ENCODE data around the gene RB1.
"Not testable (repeated sequence)": the region's sequence is repeated elsewhere in the genome, so short reads cannot be mapped to it uniquely, and the experiment has no call there.

The RB1 gene

GRCh38 chr13:48346583-48346982 is 43.0 kb downstream of the RB1 start:
- no peak for DNase-seq

GRCh38 chr13:48349525-48349924 is 46.0 kb downstream of the RB1 start:
- DNase-seq = no peak

GRCh38 chr13:48353590-48353989 is 50.0 kb downstream of the RB1 start:
- DNase-seq = no peak

- not testable (repeated sequence) for DNase-seq
Observed at GRCh38 chr13:48355524-48355923, 52.0 kb downstream of the RB1 start.

GRCh38 chr13:48356750-48357149 is 53.2 kb downstream of the RB1 start:
- DNase-seq = no peak

- no peak for DNase-seq
Observed at GRCh38 chr13:48369988-48370387, 66.4 kb downstream of the RB1 start.

- no peak for DNase-seq
Observed at GRCh38 chr13:48370815-48371214, 67.3 kb downstream of the RB1 start.

- DNase-seq = no peak
Observed at GRCh38 chr13:48377857-48378256, 74.3 kb downstream of the RB1 start.

- no peak for DNase-seq
Observed at GRCh38 chr13:48380581-48380980, 77.0 kb downstream of the RB1 start.

- DNase-seq = no peak
Observed at GRCh38 chr13:48383384-48383783, 79.8 kb downstream of the RB1 start.

- no peak for DNase-seq
Observed at GRCh38 chr13:48386816-48387215, 83.3 kb downstream of the RB1 start.

- no peak for DNase-seq
Observed at GRCh38 chr13:48391257-48391656, 87.7 kb downstream of the RB1 start.

- DNase-seq = no peak
Observed at GRCh38 chr13:48393030-48393697, 89.6 kb downstream of the RB1 start.

GRCh38 chr13:48393698-48394085 is 90.1 kb downstream of the RB1 start:
- DNase-seq = no peak

GRCh38 chr13:48397744-48398143 is 94.2 kb downstream of the RB1 start:
- no peak for DNase-seq

GRCh38 chr13:48398450-48399095 is 95.0 kb downstream of the RB1 start:
- no peak for DNase-seq

GRCh38 chr13:48400090-48400694 is 96.6 kb downstream of the RB1 start:
- no peak for DNase-seq

- no peak for DNase-seq
Observed at GRCh38 chr13:48400850-48401291, 97.3 kb downstream of the RB1 start.

- DNase-seq = no peak
Observed at GRCh38 chr13:48401480-48401879, 97.9 kb downstream of the RB1 start.

- no peak for DNase-seq
Observed at GRCh38 chr13:48402325-48402932, 98.9 kb downstream of the RB1 start.

GRCh38 chr13:48403151-48403631 is 99.6 kb downstream of the RB1 start:
- DNase-seq = no peak

- peak in 1 of 51 donors; percentile 8 for DNase-seq
Observed at GRCh38 chr13:48403913-48404312, 100.4 kb downstream of the RB1 start.

Data from hypothalamus (tissue), 51 donors.